Ishikawa (cell line): Measurements from ENCODE around the gene FOXN1.

Source experiments
- CEBPB ChIP-seq: IDR thresholded peaks from 2 replicates; pipeline ENCODE4 v1.6.1; 2012
- CREB1 ChIP-seq: IDR thresholded peaks from 2 replicates; pipeline ENCODE4 v1.6.1; 2012; ENCODE audit warnings: low read depth
- EGR1 ChIP-seq: IDR thresholded peaks from 2 replicates; pipeline ENCODE4 v1.6.1; 2012
- EP300 ChIP-seq: IDR thresholded peaks from 2 replicates; pipeline ENCODE4 v1.6.1; 2012; ENCODE audit warnings: borderline replicate concordance
- FOXM1 ChIP-seq: IDR thresholded peaks from 2 replicates; pipeline ENCODE4 v1.6.1; 2012; ENCODE audit warnings: low read depth, borderline replicate concordance
- MAX ChIP-seq: IDR thresholded peaks from 2 replicates; pipeline ENCODE4 v1.6.1; 2012
- NFIC ChIP-seq: IDR thresholded peaks from 2 replicates; pipeline ENCODE4 v1.6.1; 2012
- RAD21 ChIP-seq: IDR thresholded peaks from 2 replicates; pipeline ENCODE4 v1.6.1; 2012; ENCODE audit warnings: low read depth
- TAF1 ChIP-seq: IDR thresholded peaks from 2 replicates; pipeline ENCODE4 v1.6.1; 2012; ENCODE audit warnings: low read depth, mild to moderate bottlenecking
- TCF12 ChIP-seq: IDR thresholded peaks from 2 replicates; pipeline ENCODE4 v1.6.1; 2012; ENCODE audit warnings: low read depth
- TEAD4 ChIP-seq: IDR thresholded peaks from 2 replicates; pipeline ENCODE4 v1.6.1; 2012
- YY1 ChIP-seq: IDR thresholded peaks from 2 replicates; pipeline ENCODE4 v1.6.1; 2012; ENCODE audit warnings: low read depth
- ZBTB7A ChIP-seq: IDR thresholded peaks from 2 replicates; pipeline ENCODE4 v1.6.1; 2012; ENCODE audit warnings: low read depth
- TF ChIP-seq, protein P1 (sequence below): IDR thresholded peaks from 2 replicates; pipeline ENCODE4 v1.6.1; 2012
- TF ChIP-seq, protein P2 (sequence below): IDR thresholded peaks from 2 replicates; pipeline ENCODE4 v1.6.1; 2012; ENCODE audit warnings: low read depth, mild to moderate bottlenecking

FOXN1 gene

GRCh38 chr17:28498652-28499363, 7.3 kb upstream of the FOXN1 start:
- TF ChIP-seq TAF1 (no peak), EGR1 (no peak), TEAD4 (no peak)

- TF ChIP-seq TAF1, result no peak
- TF ChIP-seq, protein P1, sequence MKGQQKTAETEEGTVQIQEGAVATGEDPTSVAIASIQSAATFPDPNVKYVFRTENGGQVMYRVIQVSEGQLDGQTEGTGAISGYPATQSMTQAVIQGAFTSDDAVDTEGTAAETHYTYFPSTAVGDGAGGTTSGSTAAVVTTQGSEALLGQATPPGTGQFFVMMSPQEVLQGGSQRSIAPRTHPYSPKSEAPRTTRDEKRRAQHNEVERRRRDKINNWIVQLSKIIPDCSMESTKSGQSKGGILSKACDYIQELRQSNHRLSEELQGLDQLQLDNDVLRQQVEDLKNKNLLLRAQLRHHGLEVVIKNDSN, result no peak
- TF ChIP-seq NFIC, result no peak
- no peak for TF ChIP-seq TEAD4
- no peak for TF ChIP-seq CEBPB
- no peak for TF ChIP-seq ZBTB7A
- TF ChIP-seq, protein P2, sequence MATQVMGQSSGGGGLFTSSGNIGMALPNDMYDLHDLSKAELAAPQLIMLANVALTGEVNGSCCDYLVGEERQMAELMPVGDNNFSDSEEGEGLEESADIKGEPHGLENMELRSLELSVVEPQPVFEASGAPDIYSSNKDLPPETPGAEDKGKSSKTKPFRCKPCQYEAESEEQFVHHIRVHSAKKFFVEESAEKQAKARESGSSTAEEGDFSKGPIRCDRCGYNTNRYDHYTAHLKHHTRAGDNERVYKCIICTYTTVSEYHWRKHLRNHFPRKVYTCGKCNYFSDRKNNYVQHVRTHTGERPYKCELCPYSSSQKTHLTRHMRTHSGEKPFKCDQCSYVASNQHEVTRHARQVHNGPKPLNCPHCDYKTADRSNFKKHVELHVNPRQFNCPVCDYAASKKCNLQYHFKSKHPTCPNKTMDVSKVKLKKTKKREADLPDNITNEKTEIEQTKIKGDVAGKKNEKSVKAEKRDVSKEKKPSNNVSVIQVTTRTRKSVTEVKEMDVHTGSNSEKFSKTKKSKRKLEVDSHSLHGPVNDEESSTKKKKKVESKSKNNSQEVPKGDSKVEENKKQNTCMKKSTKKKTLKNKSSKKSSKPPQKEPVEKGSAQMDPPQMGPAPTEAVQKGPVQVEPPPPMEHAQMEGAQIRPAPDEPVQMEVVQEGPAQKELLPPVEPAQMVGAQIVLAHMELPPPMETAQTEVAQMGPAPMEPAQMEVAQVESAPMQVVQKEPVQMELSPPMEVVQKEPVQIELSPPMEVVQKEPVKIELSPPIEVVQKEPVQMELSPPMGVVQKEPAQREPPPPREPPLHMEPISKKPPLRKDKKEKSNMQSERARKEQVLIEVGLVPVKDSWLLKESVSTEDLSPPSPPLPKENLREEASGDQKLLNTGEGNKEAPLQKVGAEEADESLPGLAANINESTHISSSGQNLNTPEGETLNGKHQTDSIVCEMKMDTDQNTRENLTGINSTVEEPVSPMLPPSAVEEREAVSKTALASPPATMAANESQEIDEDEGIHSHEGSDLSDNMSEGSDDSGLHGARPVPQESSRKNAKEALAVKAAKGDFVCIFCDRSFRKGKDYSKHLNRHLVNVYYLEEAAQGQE, result no peak
- TF ChIP-seq EP300, result no peak
- TF ChIP-seq FOXM1, result no peak
- TF ChIP-seq MAX, result no peak
- TF ChIP-seq CREB1, result no peak
- no peak for TF ChIP-seq EGR1
- no peak for TF ChIP-seq RAD21
- no peak for TF ChIP-seq YY1
Measured at GRCh38 chr17:28499364-28499664, 6.8 kb upstream of the FOXN1 start.

- TF ChIP-seq CEBPB, result no peak
- TF ChIP-seq YY1, result no peak
- no peak for TF ChIP-seq TCF12
- no peak for TF ChIP-seq CREB1
- TF ChIP-seq, protein P2, result no peak
- TF ChIP-seq TAF1, result no peak
- TF ChIP-seq EP300, result no peak
- TF ChIP-seq, protein P1, result no peak
Measured at GRCh38 chr17:28499684-28500357, 6.3 kb upstream of the FOXN1 start.

- TF ChIP-seq RAD21, result no peak
- TF ChIP-seq, protein P1, result no peak
- no peak for TF ChIP-seq TAF1
- no peak for TF ChIP-seq TCF12
- TF ChIP-seq YY1, result no peak
Measured at GRCh38 chr17:28500712-28501379, 5.3 kb upstream of the FOXN1 start.

- TF ChIP-seq TCF12 (no peak), NFIC (no peak), EGR1 (no peak), MAX (no peak), TEAD4 (no peak), EP300 (no peak), YY1 (no peak), TAF1 (no peak), RAD21 (no peak), ZBTB7A (no peak), FOXM1 (no peak), CEBPB (no peak), CREB1 (no peak)
- TF ChIP-seq, protein P1, result no peak
- TF ChIP-seq, protein P2, result no peak
Measured at GRCh38 chr17:28501421-28502284, 4.5 kb upstream of the FOXN1 start.
